Eye (tissue), 1 donor: Measurements from ENCODE around the gene CRTC2.

Experiments used
- DNase-seq: peaks from one replicate; pipeline ENCODE4 v3.0.0-alpha.2; 2015

Gene CRTC2

DNA sequence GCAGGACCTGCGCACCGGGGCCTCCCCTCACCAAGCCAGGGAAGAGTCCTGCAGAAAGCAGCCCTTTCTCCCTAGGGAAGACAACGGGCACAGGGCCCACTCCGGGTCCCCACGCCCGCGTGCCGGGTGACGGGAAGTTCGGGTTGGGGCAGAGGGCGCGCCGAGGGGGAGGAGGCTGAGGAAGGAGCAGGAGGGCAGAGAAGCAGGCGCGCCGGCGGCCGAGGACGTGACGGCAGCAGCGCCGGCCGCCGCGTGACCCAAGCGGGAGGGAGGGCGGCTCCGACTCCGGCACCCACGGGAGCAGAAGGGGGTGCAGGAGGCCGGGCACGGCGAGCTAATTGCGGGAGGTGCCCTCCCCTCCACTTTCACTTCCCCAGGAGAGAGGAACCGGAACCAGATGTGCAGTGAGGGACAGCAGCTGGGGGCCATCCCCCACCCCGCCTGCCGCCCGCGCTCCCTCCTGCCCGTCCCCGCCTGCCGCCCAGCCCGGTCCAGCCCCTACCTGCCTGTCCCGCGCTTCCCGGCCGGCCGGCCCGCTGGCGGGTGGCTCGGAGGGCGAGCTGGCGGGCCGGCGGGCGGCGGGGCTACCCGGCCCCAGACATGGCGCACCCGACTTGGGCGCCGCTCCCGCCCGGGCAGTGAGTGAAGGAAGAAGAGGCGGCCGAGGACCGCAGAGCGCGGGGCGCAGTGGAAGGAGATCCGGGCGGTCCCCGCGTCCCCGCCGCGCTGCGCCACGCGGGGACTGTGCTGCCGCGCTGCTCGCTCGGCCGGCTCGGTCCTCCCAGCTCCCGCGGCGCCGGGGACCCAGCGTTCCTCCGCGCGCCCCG lies 12.4 kb downstream of the CRTC2 start:
- DNase-seq, result peak; percentile 79

- DNase-seq, result peak; percentile 56
Measured at GRCh38 chr1:153945131-153945794, 13.1 kb downstream of the CRTC2 start.

GRCh38 chr1:153944827-153945117 lies 13.6 kb downstream of the CRTC2 start:
- DNase-seq, result no peak

DNA sequence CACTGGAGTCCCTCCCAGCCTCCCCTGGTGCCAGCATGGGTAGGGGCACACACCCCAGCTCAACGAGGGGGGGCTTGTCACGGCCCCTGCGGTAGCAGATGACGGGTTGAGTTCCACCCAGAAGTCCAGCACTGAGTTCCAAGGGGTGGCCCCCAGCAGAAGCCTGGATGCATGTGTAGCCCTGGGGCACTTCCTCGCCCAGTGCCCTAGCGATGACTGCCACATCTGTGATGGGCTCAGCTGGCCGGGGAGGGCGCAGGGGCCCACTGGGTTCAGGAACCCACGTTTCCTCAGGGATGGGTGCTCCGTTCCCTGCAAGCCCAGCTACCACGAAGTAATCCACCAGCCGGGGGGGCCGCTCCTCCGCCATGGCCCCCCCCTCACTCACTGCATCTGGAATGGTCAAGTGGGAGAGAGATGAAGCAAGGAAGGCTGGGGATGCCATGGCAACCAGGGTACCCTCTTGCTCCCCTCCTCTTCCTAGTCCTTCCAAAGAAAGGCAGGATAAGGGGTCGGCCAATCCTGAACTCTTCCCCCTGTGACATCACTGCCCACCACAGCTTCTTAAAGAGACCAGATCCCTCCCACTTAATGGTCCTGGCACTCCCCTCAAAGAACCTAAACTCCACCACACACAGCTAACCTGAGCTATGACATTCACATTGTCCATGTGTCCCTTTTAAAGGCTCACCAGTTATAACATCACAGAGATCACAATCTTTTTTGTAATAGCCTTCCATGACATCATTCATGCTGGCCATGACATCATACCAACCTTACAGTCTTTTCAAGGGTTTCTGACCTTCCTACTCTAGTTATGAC lies 14.2 kb downstream of the CRTC2 start:
- no peak for DNase-seq

DNA sequence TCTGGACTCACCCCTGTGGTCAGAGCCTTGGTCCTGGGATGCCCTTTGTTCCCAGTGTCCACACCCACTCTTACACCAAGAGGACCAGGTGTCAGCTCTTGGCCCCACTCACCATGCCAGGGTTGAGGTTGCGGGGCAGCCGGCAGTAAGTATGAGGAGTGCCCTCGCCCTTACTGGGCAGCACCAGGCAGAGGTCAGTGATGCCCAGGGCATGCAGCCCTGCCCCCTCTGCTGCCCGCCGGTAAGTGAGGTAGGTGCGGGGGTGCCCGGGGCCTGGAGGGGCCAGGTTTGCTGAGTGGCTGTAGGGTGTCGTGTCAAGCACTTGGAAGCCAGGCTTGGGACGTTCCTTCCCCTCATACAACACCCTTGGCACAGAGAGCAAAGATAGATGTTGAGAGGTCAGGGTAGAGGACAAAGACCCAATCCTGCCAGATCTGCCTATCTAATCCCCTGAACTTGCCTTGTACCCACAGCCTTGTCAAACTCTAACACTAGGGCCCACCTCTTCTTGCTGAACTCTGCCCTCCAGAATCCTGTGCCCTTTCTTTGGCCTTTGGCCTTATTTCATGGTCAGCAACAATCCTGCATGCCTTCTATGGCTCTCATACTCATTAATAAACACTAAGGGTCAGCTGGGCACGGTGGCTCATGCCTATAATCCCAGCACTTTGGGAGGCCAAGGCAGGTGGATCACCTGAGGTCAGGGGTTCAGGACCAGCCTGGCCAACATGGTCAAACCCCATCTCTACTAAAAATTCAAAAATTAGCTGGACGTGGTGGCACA lies 15.5 kb downstream of the CRTC2 start:
- DNase-seq, result no peak

- DNase-seq, result no peak
Measured at GRCh38 chr1:153941826-153942725, 16.3 kb downstream of the CRTC2 start.

DNA sequence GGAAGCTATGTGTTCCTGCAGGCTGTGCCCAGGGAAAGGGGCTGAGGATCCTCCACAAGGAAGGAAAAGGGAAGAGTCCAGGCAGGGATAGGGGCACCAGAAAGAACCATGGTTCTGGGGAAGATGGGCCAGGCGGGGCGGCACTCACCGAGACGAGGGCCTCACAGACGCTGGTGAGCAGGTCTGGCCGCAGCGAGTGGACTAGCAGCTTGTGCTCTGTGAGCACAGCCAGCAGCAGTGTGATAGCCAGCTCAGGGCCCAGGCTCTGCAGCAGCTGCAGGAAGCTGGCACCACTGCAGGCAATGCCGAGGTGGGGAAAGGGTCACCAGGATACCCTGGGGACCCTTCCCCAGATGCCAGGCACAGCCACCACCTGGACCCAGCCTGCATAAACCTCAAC lies 17.7 kb downstream of the CRTC2 start:
- no peak for DNase-seq

DNA sequence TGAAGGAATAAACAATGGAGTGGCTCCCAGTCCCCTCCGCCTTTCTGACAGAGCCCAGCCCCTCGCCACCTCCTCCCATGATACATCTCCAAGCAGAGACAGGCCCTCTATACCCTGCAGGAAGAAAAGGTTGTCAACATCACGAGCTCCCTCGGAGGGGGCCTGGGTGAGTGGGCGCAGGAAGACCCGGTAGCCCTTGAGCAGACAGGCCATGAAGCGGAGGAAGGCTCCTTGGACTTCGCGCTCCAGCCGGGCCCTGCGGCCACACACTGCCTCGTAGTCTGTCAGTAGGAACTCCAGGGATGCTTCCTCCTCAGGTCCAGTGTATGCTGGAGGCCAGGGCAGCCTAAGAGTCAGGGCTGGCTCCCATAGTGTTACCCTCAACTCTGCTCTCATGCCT lies 18.9 kb downstream of the CRTC2 start:
- DNase-seq, result no peak

GRCh38 chr1:153938996-153939395 lies 19.4 kb downstream of the CRTC2 start:
- no peak for DNase-seq

DNA sequence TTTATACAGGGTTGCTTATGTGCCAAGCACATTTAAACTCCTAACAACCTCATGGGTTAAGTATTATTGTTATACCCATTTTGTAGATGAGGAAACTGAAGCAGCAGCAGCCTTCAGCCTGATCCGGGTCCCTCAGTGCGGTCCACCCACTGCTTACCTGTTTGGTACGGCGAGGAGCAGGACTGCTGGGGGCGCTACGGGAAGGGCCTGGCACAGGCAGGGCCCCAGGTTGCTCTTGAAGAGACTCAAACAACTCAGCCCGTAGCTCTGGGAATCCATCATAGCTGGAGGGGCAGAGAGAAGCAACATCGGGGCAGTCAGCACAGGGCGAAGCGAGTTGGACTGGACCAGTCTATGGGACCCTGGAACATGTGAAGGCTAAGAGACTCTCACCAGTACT lies 21.1 kb downstream of the CRTC2 start:
- DNase-seq, result no peak

GRCh38 chr1:153936011-153936802 lies 22.2 kb downstream of the CRTC2 start:
- DNase-seq, result no peak

DNA sequence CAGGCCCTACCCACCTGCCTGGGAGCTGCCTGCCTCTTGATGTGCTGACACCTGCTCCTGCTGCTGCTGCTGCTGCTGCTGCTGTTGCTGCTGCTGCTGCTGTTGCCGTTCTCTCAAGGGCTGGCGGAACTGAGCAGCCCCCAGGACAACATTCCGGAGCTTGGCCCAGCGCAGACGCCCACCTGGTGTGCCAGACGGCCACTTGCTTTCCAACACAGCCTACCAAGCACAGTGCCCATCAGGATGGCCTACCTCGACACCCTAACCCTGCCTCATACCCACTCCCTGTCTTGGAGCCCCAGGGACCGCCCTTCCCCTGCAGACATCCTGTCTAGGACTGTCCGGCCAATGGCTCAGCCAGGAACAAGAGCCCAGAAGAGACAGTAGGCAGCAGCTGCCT lies 23.7 kb downstream of the CRTC2 start:
- no peak for DNase-seq

DNA sequence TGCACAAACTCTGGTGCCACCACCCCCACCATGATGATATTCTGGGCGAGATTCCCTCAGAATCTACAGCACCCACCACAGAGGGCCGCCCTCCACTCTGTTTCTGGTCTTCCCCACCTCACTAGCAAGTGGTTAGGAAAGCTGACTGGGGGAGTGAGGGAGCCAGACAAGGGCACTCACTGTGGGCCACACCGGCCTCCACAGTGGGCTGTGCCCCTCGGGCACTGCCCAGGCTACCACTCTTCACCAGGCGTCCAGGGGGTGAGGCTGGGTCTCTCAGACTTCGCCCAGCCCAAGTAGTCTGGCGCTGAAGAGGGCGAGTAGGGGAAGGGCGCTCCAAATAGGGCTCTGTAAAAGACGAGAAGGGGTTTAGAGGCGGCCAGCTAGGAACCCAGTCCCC lies 24.5 kb downstream of the CRTC2 start:
- DNase-seq, result no peak

GRCh38 chr1:153933430-153933829 lies 25.0 kb downstream of the CRTC2 start:
- no peak for DNase-seq

GRCh38 chr1:153932156-153933131 lies 26.0 kb downstream of the CRTC2 start:
- no peak for DNase-seq

DNA sequence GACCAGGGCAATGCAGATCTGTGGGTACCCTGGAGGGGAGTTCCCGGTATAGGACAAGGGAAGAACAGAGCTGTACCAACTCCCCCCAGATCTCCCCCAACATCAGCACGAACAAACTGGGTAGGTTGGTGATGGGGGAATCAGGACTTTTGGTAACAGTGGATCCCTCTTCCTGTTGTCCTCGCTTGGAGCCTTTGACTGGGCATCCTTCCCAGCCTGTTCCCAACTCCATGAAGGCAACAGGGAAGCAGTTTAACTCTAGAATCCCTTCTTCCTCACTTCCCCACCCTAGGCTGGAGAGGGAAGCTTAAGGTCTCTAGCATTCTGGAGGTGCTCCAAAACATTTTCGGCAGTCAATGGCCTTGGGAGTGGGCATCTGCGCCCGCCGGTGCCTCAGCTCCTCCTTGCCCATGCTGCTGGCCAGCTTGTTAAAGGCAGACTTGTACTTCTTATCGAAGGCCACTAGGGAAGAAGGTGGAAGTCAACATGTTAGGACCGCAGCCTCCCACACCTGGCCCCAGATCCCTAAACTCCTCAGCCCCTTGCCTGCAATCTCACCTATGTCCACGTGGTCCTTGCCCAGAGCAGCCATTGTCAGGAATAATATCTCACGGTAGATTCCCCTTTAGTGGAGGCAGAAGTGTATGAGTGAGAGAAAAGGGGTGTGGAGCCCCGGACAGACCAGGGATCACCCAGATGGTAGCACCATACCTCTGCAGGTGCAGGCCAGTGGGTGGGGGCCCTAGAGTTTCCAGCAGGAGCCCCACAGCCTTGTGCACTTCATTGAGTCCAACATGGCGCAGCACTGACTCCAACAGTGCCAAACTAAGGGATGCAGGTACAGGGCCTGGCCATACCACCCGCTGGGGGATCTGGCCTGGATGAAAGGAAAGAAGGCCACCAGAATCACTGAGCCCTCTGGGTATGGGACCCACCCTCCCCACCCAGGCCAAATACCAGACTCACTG lies 28.1 kb downstream of the CRTC2 start:
- DNase-seq, result no peak

GRCh38 chr1:153929426-153929825 lies 29.0 kb downstream of the CRTC2 start:
- no peak for DNase-seq

DNA sequence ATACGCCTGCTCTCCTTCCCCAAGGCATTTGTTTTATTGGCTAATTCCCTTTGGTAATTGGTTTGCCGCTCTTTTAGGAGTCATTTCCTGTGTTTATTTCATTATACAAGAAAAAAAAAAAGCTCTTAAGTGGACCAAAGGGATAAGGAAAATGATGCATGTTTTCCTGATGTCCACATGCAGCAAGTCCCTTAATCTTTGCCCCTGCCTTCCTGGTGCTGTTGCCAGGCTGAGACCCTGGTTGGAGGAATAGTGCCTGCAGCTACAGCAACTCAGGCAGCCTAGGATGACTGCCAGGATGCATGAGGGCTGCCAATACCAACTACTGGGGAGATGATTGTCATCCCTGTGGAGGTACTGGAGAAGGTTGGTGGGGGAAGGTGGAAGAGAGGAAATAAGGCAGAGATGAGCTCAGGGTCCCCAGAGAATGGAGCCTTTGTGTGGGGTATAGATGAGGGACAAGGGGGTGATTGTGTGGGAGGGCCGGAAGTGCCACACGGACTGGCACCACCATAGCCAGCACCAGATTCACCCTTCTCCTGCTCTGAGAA lies 29.5 kb downstream of the CRTC2 start:
- DNase-seq, result no peak
